ENCODE data around the gene VSTM2B.

The VSTM2B gene

DNA sequence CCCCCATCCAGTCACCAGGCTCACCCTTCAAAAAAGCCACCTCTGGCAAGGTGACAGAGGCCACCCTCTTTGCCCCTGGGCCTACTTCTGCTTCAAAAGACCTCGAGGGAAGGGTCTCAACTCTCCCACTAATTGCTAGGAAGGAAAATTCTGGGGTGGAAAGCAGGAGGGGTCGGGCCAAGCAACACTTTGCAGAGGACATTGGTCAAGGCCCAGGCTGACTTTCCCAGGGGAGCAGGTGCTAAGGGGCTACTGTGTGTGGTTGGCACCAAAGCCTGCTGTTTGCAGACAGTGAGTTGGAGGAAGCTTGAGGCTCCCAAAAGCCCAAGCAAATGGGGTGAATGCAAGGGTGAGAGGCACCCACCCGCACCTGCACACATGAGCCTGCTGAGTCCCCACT lies 28.6 kb upstream of the VSTM2B start:
- TF ChIP-seq, protein P1, sequence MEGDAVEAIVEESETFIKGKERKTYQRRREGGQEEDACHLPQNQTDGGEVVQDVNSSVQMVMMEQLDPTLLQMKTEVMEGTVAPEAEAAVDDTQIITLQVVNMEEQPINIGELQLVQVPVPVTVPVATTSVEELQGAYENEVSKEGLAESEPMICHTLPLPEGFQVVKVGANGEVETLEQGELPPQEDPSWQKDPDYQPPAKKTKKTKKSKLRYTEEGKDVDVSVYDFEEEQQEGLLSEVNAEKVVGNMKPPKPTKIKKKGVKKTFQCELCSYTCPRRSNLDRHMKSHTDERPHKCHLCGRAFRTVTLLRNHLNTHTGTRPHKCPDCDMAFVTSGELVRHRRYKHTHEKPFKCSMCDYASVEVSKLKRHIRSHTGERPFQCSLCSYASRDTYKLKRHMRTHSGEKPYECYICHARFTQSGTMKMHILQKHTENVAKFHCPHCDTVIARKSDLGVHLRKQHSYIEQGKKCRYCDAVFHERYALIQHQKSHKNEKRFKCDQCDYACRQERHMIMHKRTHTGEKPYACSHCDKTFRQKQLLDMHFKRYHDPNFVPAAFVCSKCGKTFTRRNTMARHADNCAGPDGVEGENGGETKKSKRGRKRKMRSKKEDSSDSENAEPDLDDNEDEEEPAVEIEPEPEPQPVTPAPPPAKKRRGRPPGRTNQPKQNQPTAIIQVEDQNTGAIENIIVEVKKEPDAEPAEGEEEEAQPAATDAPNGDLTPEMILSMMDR (conservative IDR thresholded peaks at IDR 0.05; ENCODE audit: low read depth, low read length), result no peak
- DNase-seq (ENCODE audit: low read depth), result no peak
- H3K4me3 ChIP-seq (ENCODE audit: low read length), result no peak overlapping the region

DNA sequence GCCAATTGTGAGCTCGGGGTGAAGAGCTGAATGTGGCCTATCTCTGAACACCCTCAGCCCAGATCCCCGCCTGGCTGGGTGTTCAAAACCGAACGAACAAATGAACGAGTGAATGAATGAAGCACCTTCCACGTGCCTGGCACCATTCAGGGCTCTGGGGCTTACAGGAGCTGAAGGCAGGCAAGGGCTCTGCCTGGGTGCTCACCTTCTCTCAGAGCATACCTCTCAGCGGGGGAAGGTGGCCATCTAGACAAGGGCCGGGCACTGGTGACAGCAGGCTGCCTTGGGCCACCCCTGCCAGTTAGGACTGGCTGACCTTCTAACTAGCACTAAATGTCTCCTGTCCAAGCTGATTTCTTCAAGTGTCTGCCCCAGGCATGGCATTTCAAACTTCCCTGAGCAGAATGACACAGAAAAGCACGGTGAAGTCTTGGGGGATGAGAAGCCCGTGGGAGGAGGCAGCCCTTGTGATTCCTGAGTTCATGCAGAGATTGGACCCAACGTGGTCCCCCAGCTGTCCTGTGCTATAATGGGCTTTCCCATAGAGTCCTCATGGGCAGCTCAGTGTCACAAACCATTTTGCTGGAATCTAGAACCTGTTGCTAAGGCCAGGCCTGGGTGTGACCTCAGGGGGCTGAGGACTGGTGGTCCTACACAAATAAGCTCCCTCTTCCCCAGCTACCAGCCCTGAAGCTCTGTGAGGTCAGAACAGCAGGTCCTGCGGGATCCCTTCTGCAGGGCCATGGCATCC lies 27.9 kb upstream of the VSTM2B start:
- no peak for DNase-seq (ENCODE audit: low read depth)
- TF ChIP-seq, protein P1 (conservative IDR thresholded peaks at IDR 0.05; ENCODE audit: low read depth, low read length), result no peak
- no peak overlapping the region for H3K4me3 ChIP-seq (ENCODE audit: low read length)

DNA sequence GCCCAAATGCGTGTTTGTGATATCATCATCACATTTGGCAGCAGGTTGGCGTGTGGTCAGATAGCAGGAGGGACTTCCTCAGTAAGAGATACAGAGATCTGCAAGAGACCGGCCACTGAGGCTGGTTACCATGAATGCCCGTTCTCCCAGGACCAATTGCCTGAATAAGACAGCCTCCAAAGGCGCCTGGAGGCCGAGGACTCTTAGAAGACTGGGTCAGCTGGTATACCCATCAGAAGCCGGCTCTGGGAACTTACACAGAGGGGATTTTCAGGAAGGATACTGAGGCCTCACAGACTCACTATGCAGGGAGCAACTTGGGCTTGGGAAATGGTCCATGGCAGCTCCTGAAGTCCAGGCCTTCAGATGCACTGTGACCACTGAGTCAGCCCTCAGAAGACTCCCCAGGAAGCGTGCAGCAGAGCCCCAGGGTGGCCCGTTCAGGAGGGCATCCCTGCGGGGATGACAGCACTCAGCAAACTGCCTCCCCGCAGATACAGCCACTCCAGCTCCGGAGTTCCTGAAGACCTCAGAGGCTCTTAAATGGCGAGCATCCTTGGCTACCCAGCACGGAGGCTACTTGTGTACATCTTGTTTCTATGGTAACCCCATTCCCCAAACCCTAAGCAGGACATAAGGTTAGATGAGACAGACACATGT lies 26.4 kb upstream of the VSTM2B start:
- TF ChIP-seq, protein P1 (conservative IDR thresholded peaks at IDR 0.05; ENCODE audit: low read depth, low read length), result no peak
- no peak overlapping the region for H3K4me3 ChIP-seq (ENCODE audit: low read length)
- DNase-seq (ENCODE audit: low read depth), result no peak

DNA sequence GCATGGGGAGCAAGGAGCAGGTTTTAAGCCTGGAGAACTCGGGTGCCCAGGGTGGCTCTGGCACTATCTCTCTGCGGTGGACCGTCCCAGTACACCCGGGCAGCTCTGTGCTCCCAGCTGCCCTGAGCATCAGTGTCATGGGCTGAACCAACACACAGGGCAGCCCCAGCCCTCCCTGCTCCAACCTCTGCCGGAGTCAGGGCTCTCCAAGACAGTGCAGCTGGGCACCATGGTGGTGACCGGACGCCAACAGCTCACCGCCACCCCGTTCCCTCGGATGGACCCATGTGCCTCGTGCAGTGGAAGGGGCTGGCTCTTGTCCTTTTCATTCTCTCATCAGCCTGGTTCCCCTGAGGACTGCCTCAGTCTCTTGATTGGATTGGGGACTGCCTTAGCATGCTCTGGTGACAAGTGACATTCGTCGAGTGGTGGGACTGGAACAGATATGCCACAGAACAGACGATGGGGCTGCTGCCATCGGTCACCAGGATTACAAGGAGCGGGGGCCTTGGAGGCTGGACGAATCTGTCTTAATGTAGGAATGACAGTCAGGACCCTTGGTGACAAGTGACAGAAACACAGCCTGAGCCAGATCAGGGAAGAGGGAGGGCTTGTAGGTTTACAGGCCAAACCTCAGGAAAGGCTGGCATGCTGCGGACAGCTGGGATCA lies 25.7 kb upstream of the VSTM2B start:
- no peak for DNase-seq (ENCODE audit: low read depth)
- TF ChIP-seq, protein P1 (conservative IDR thresholded peaks at IDR 0.05; ENCODE audit: low read depth, low read length), result no peak
- H3K4me3 ChIP-seq (ENCODE audit: low read length), result no peak overlapping the region

DNA sequence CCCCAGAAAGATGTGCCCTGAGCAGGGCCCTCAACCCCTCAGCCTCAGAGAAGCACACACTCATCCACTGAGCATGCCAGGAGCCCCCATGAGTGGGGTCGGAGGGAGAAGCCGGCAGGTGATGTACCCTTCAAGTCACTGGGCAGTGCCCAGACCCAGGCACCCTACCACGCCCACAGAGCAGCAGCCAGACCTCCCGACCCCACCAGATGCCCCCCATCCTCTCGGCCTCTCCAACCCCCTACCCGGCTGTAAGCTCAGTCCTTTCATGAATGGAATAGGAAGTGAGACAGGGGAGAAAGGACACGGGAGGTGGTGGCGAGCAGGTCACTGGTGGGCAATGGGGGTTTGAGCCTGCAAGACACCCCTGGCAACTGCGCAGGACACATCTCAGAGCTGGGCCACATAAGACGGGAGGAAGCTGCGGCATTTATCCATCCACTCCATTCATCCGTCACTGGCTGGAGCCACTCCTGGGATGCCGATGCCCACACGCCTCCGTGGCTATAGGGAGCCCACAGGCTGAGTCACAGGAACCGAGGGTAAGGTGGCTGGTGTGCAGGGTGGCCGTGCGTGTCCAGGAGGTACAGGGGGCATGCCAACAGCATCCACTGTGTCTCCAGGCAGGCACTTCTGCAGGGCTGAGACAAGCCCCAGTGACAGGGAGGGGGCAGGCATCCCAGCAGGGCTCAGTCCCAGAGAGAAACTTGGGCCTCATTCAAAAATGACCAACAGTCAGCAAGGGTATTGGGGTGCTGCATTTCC lies 23.8 kb upstream of the VSTM2B start:
- TF ChIP-seq, protein P1 (conservative IDR thresholded peaks at IDR 0.05; ENCODE audit: low read depth, low read length), result no peak
- H3K4me3 ChIP-seq (ENCODE audit: low read length), result no peak overlapping the region
- DNase-seq (ENCODE audit: low read depth), result no peak

DNA sequence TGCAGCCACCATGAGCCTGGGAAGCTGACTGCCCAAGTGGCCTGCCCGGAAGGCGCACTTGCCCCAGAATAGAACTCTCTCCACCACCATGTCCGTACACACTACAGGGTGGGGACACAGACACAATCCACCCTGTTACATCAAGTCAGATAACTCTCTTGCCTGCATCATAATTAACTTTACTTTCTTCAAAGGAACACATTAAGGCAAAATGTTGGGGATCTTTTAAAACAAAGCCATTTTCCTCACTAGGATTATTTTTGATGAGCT lies 23.3 kb upstream of the VSTM2B start:
- TF ChIP-seq, protein P1 (conservative IDR thresholded peaks at IDR 0.05; ENCODE audit: low read depth, low read length), result no peak
- no peak for DNase-seq (ENCODE audit: low read depth)
- H3K4me3 ChIP-seq (ENCODE audit: low read length), result no peak overlapping the region
